Esophagus muscularis mucosa (tissue), 4 donors: ENCODE data around the gene TXNDC5. TPM values are rescaled to one million over a fixed set of nuclear protein-coding genes. Genes with fewer than 3 reads are reported as not detected.
"Not testable (repeated sequence)": the region's sequence is repeated elsewhere in the genome, so short reads cannot be mapped to it uniquely, and the experiment has no call there.

Experiments used
- DNase-seq: peaks from one replicate; pipeline ENCODE4 v3.0.0-alpha.2; 2017; ENCODE audit errors: extremely low spot score
- H3K27ac ChIP-seq, 4 donors: fragments of 200-600 bp; sonication (generic); replicated peaks in 1 of 4; 1 replicate in 3 of 4; 2 replicates in 1 of 4; pipeline ENCODE4 v1.5.1; 2016 to 2019; ENCODE audit warnings: mild to moderate bottlenecking in 1 of 4
- H3K27me3 ChIP-seq, 4 donors: fragments of 200-600 bp; sonication (generic); one replicate each; pipeline versions ENCODE4 v1.5.1 to v1.6.0; 2016 to 2019
- H3K36me3 ChIP-seq, 4 donors: fragments of 200-600 bp; sonication (generic); one replicate each; pipeline ENCODE4 v1.5.1; 2016 to 2019
- H3K4me1 ChIP-seq, 4 donors: fragments of 200-600 bp; sonication (generic); one replicate each; pipeline ENCODE4 v1.5.1; 2016 to 2019
- H3K4me3 ChIP-seq, 4 donors: fragments of 200-600 bp; sonication (generic); 1 replicate in 2 of 4; 2 replicates in 2 of 4; pipeline ENCODE4 v1.5.1; 2016 to 2019; ENCODE audit warnings: mild to moderate bottlenecking in 4 of 4, moderate library complexity in 1 of 4
- H3K9me3 ChIP-seq, 4 donors: fragments of 200-600 bp; sonication (generic); 1 replicate in 3 of 4; 2 replicates in 1 of 4; pipeline ENCODE4 v1.5.1; 2016 to 2019
- EP300 ChIP-seq: sonication (generic); formaldehyde crosslinking; IDR thresholded peaks from one replicate; pipeline ENCODE4 v1.6.1; 2017; ENCODE audit warnings: antibody characterized with exemption
- POLR2A ChIP-seq: fragments of 450-650 bp; IDR thresholded peaks from one replicate; pipeline ENCODE4 v1.6.1; 2017; ENCODE audit warnings: antibody characterized with exemption, moderate library complexity, mild to moderate bottlenecking, low read depth
- POLR2AphosphoS5 ChIP-seq, 2 donors: sonication (generic); formaldehyde crosslinking; IDR thresholded peaks; one replicate each; pipeline ENCODE4 v1.6.1; 2017; ENCODE audit warnings: antibody characterized with exemption in 2 of 2
- WGBS: methylation state at CpG from one replicate; pipeline ENCODE4 v1.1.5; 2018; 5-methylcytosine and 5-hydroxymethylcytosine counted together
- intact Hi-C: fragments of 100-400 bp; cut with DNase I; formaldehyde crosslinking; loops from one replicate; pipeline ENCODE4 v1.15.1; 2023
- total RNA-seq, 4 donors: library from RNA; depleted of rRNA; stranded (reverse); fragments of >200 nt; gene quantifications; one replicate each; pipeline versions ENCODE4 v1.1.0 to v1.2.1, GENCODE V29; 2016
- TF ChIP-seq, protein P1 (sequence below), 3 experiments: fragments of 200-600 bp in 2 of 3; fragments of 450-650 bp in 1 of 3; sonication (generic) in 2 of 3; IDR thresholded peaks; one replicate each; pipeline ENCODE4 v1.5.1; 2017 to 2019; ENCODE audit warnings: antibody characterized with exemption in 3 of 3, mild to moderate bottlenecking in 2 of 3, moderate library complexity in 1 of 3

TXNDC5 gene
- total RNA-seq, 4 donors from 2014 or later, result 61.5 to 116 (median 99.0) TPM

DNA sequence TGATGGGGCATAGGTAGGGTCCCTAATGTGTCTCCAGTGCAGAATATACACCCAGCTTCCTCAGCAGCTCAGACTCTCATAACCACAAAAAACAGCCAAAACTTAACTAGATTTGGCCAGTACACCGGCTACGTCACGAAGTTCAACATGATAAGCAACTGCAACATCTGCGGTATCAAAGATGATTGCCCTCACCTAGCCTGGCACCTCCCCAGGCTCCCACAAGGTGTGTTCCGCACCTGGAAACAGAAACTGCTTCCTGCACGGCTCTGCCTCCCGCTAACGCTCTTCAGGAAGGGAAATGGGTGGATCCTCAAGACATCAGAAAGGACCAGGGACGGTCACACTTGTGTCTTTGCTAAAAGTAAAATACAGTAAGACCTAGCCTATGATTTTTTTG, 9.5 kb downstream of the TXNDC5 start:
- H3K4me1 ChIP-seq, result peaks cover 3 to 14% (median 9%) of the 10 kb centered on the region in 4 donors
- TF ChIP-seq POLR2A (no peak), EP300 (no peak), POLR2AphosphoS5 (IDR thresholded peaks at IDR 0.05) (no peak)
- TF ChIP-seq, protein P1, sequence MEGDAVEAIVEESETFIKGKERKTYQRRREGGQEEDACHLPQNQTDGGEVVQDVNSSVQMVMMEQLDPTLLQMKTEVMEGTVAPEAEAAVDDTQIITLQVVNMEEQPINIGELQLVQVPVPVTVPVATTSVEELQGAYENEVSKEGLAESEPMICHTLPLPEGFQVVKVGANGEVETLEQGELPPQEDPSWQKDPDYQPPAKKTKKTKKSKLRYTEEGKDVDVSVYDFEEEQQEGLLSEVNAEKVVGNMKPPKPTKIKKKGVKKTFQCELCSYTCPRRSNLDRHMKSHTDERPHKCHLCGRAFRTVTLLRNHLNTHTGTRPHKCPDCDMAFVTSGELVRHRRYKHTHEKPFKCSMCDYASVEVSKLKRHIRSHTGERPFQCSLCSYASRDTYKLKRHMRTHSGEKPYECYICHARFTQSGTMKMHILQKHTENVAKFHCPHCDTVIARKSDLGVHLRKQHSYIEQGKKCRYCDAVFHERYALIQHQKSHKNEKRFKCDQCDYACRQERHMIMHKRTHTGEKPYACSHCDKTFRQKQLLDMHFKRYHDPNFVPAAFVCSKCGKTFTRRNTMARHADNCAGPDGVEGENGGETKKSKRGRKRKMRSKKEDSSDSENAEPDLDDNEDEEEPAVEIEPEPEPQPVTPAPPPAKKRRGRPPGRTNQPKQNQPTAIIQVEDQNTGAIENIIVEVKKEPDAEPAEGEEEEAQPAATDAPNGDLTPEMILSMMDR (IDR thresholded peaks at IDR 0.05), result no peak
- WGBS, result 95% methylated on average over 9 of the region's 9 CpGs
- H3K36me3 ChIP-seq, result peaks cover 28 to 85% (median 82%) of the 10 kb centered on the region in 4 donors
- H3K4me3 ChIP-seq, result no peak overlapping the region
- H3K9me3 ChIP-seq, result no peaks in the 10 kb centered on the region
- intact Hi-C loops, result no loop called here
- H3K27ac ChIP-seq, result no peak overlapping the region
- no peak for DNase-seq
- no peaks in the 10 kb centered on the region for H3K27me3 ChIP-seq

DNA sequence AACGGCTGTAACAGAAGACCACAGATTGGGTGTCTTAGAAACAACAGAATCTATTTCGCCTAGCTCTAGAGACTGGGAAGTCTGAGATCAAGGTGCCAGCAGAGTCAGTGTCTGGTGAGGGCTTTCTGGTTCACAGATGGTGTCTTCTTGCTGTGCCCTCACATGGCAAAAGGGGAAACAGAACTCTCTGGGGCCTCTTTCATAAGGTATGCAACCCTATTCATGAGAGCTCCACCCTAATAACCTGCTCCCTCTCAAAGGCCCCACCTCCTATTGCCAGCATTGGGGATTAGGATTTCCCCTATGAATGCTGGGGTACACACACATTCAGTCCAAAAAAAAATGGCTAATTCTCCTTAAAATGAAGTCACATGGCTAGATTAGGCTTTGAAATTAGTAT, 10.0 kb downstream of the TXNDC5 start:
- H3K9me3 ChIP-seq, result no peaks in the 10 kb centered on the region
- H3K4me3 ChIP-seq, result no peak overlapping the region
- no peak for DNase-seq
- no peaks in the 10 kb centered on the region for H3K27me3 ChIP-seq
- TF ChIP-seq, protein P1 (IDR thresholded peaks at IDR 0.05), result no peak
- TF ChIP-seq POLR2A (no peak), EP300 (no peak), POLR2AphosphoS5 (IDR thresholded peaks at IDR 0.05) (no peak)
- 92% methylated on average over 2 of the region's 2 CpGs for WGBS
- no peak overlapping the region for H3K27ac ChIP-seq
- H3K4me1 ChIP-seq, result peaks cover 0 to 14% (median 8%) of the 10 kb centered on the region in 4 donors
- peaks cover 33 to 89% (median 86%) of the 10 kb centered on the region in 4 donors for H3K36me3 ChIP-seq
- intact Hi-C loops, result no loop called here

DNA sequence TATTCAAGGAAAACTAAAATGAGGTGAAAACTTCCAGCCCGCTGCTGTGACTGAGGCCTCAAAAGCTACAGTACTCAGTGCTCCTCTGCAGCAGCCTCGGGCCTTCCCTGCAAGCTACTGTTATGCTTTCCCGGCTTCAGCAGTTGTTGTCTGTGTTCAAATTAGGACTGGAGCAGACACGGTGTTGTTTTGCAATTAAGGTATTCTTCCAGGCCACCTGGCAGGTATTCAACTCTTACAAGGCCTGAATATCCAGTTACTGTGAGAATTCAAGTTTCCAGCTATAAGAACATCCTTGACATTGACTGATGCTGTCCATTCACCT, 10.7 kb downstream of the TXNDC5 start:
- no peaks in the 10 kb centered on the region for H3K27me3 ChIP-seq
- no peak overlapping the region for H3K4me3 ChIP-seq
- intact Hi-C loops, result no loop called here
- H3K27ac ChIP-seq, result no peak overlapping the region
- TF ChIP-seq EP300 (no peak), POLR2A (no peak), POLR2AphosphoS5 (IDR thresholded peaks at IDR 0.05) (no peak)
- TF ChIP-seq, protein P1 (IDR thresholded peaks at IDR 0.05), result no peak
- H3K9me3 ChIP-seq, result no peaks in the 10 kb centered on the region
- H3K36me3 ChIP-seq, result peaks cover 40 to 97% (median 94%) of the 10 kb centered on the region in 4 donors
- peaks cover 0 to 8% (median 3%) of the 10 kb centered on the region in 4 donors for H3K4me1 ChIP-seq
- WGBS, result 77% methylated on average over 4 of the region's 4 CpGs
- DNase-seq, result no peak

DNA sequence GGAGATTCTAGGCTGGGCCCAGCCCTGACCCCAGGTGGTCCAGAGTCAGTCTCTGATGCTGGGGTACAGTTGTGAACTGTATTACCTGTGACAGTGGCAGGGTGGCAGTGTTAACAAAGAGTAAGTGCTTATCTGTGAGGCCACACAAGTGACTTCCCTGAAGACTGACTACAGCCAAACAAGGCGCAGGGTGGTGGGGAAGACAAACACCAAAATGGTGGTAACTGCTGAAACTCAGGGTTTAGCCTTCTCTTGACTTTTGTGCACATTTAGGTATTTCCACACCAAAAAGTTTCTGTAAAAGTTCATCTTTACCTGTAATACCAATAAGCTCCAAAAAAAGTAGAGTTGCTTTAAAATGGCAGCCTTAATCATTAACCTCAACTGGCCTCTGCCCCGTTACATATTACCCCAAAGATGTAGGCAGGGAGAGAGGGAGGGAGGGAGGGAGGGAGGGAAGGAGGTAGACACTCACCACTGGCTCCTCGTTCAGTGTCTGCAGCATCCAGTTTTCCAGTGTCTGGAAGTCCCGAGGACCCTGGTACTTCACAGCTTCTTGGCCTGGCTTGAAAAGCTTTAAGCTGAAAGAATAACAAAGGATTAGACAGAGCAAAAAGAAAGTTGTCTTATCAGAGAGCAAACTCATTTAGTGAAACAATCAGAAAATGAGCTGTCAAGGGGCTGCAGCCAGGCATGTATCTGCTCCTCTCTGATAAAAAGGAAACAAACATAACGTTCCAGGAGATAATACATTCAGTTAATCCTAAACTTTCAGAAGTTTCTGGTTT, 11.3 kb downstream of the TXNDC5 start:
- Histone ChIP-seq H3K27ac (no peak overlapping the region), H3K36me3 (peaks cover 45 to 99% (median 95%) of the 10 kb centered on the region in 4 donors), H3K4me1 (peaks cover 0 to 2% (median 0%) of the 10 kb centered on the region in 4 donors), H3K4me3 (no peak overlapping the region), H3K9me3 (no peaks in the 10 kb centered on the region), H3K27me3 (no peaks in the 10 kb centered on the region)
- WGBS, result 70% methylated on average over 5 of the region's 5 CpGs
- intact Hi-C loops, result no loop called here
- no peak for TF ChIP-seq POLR2AphosphoS5 (IDR thresholded peaks at IDR 0.05)
- TF ChIP-seq EP300, result no peak
- TF ChIP-seq, protein P1 (IDR thresholded peaks at IDR 0.05), result no peak
- TF ChIP-seq POLR2A, result no peak
- DNase-seq, result no peak

DNA sequence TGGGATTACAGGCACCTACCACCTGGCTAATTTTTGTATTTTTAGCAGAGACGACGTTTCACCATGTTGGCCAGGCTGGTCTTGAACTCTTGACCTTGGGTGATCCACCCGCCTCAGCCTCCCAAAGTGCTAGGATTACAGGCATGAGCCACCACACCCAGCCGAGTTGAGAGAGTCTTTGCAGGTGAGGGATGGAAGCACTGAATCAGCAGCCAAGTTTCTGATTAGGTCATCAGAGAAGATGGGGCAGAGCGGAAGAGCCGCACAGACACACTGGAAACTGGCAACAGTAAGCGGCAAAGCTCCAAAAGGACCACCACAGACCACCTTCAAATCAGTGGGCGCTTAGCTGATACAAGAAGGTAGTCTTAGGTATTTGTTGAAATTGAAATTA, 12.4 kb downstream of the TXNDC5 start:
- DNase-seq, H3K4me1 ChIP-seq, H3K27ac ChIP-seq, intact Hi-C loops, H3K9me3 ChIP-seq, H3K4me3 ChIP-seq, H3K27me3 ChIP-seq: not testable (repeated sequence)
- peaks cover 56 to 99% (median 95%) of the 10 kb centered on the region in 4 donors for H3K36me3 ChIP-seq
- WGBS, result 92% methylated on average over 8 of the region's 8 CpGs
